ENCODE data around the gene THTPA.
A peak's percentile ranks its signal among the peaks of the same experiment; 100 is the strongest.

Gene THTPA, protein sequence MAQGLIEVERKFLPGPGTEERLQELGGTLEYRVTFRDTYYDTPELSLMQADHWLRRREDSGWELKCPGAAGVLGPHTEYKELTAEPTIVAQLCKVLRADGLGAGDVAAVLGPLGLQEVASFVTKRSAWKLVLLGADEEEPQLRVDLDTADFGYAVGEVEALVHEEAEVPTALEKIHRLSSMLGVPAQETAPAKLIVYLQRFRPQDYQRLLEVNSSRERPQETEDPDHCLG

DNA sequence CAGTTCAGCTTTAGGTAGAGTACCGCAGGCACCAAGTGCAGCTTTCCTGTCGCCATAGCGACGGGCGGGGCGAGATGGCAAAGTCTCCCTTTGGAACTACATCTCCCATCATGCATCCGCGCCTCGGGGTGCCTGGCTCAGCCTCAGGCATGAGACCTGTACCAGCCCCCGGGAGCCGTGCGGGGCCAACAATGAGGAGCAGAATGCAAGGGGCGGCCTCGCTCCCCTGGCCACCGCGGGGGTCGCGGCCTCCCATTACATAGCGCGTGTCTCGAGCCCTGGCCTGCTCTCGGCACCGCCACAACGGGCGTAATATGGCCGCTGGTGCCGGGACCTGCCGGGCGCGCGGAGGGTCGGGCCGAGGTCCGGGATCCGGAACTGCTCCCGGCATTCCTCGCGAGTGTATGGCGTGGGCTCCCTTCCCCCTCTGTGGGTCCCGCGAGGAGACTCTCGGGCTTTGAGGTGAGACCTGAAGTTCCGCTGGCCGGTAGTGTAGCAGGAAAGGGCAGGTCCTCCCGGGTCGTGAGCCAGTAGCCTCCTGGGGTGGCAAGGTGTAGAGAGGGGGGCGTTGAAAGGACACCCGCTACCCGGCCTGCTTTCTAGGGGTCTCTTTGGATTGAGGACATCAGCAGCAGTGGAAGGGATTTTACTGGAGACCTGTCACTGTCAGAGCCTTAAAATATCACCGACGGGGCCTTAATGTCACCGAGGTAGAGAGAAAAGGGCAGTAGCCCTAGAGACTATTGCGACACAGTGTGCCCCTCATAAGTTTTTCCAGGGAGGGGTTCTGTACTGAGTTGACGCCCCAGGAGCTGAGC, at the start of gene THTPA:
Gene THTPA, plus strand, starts transcription at position 390 of the 818 bp plus-strand sequence. CDS start 487 bp downstream, outside the sequence.
- peak; percentile 90 for ATAC-seq
- H3K36me3 Mint-ChIP-seq = peaks cover 12% of the 10 kb centered on the region
- H3K9me3 Mint-ChIP-seq = no peaks in the 10 kb centered on the region
- H3K27ac Mint-ChIP-seq = peak within 1 kb of the TSS; percentile 98
- peak within 1 kb of the TSS; percentile 92 for H3K4me3 Mint-ChIP-seq
- no peaks in the 10 kb centered on the region for H3K27me3 Mint-ChIP-seq
- peaks cover 54% of the 10 kb centered on the region for H3K4me1 Mint-ChIP-seq

DNA sequence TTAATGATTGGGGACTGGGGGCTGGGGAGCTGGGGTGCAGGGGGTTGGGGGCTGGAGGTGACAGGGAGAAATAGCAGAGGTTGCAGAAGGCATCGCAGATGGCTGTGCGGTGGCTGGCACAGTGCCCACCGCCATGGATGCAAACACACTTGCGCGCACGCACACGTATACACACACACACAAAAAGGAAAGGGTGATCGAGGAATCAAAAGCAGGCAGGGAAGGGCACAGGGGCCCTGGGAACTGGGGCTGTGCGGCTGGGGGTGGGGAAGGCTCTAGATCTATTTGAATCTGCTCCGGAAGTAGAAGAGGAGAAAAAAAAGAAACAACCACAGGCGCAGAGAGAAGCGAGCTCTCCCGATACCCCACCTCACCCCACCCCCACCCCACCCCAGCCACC, 43.9 kb upstream of the THTPA start:
- ATAC-seq = no peak

DNA sequence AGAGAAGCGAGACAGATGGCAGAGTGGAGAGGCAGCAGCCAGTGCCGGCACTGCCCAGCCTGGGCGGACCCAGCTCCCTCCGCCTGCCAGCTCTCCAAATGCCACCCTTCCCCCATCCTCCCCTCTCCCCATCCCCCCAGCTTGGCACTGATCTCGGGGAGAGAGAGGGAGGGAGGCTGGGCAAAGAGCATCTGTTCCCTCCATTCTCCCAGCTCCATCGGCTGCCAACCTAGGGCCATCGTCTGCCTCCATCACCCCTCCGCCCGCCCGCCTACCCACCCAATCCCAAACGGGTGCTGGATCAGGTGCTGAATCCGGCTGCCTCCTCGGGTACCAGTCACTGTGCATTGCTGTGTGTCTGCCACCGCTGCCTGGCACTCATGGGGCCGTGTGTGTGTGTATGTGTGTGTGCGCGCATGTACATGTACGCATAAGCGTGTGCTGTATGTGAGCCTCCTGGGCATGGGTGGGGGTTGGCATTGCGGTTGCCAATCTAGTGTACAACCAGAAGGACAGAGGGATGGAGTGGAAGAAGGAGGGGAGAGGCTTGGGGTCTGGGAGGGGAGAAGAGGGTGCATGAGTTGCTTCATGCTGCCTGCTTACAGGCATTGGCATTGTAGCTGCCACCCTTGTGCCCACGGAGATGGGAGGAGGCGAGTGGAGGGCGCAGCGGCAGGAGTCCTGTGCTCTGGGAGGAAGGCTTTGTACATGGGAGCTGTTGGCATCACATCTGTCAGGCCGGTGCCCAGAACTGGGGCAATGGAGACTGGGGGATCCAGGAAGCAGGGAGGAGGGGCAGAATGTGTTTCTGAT, 42.9 kb upstream of the THTPA start:
- no peaks in the 10 kb centered on the region for H3K9me3 Mint-ChIP-seq
- no peak overlapping the region for H3K4me3 Mint-ChIP-seq
- no peak overlapping the region for H3K27ac Mint-ChIP-seq
- peaks cover 28% of the 10 kb centered on the region for H3K36me3 Mint-ChIP-seq
- H3K4me1 Mint-ChIP-seq = peaks cover 6% of the 10 kb centered on the region
- no peaks in the 10 kb centered on the region for H3K27me3 Mint-ChIP-seq
- no peak for ATAC-seq

More for the DNA sequence above, 43.9 kb upstream of the THTPA start:
- Mint-ChIP-seq H3K9me3 (no peaks in the 10 kb centered on the region), H3K4me3 (peak overlapping the region; percentile 40), H3K4me1 (peaks cover 6% of the 10 kb centered on the region), H3K27ac (no peak overlapping the region), H3K27me3 (no peaks in the 10 kb centered on the region), H3K36me3 (peaks cover 32% of the 10 kb centered on the region)

DNA sequence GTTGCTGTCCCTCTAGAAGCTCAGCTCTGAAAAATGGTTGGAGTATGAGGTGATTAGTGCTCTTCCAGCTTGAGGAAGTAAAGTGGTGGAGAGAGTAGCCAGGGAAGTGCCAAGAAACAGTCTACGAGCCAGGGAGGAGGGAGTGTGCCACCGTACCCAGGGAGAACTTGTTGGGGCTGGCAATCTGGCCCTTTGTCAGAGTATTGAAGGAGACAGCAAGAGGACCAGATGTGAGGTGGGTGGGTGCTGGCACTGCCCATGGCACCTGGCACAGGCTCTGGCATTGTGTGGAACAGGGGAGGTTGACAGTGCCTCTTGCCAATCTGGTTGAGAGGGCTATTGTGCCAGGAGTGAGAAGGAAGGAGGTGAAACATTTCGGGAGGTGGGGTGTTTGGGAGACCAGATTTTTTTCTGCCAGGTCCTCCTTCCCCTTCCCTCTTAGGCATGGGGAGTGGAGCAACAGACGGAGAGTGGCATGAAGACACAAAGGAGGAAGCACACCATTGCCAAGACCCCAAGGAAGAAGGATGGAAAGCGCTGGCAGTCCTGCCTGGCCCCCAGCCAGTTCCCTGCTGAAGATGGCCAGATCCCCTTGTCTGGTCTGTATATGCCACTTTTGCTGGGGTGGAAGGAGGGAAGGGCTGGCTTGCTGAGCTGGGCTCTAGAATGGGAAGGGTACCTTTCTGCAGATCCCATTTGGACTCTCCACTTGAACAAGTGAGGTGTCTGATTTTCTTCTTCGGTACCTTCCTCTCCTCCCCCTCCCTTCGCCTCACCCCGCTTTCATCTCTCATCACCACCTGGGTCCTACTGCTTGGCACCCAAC, 42.0 kb upstream of the THTPA start:
- no peaks in the 10 kb centered on the region for H3K9me3 Mint-ChIP-seq
- no peak overlapping the region for H3K27ac Mint-ChIP-seq
- peaks cover 6% of the 10 kb centered on the region for H3K4me1 Mint-ChIP-seq
- no peak for ATAC-seq
- peaks cover 28% of the 10 kb centered on the region for H3K36me3 Mint-ChIP-seq
- no peak overlapping the region for H3K4me3 Mint-ChIP-seq
- H3K27me3 Mint-ChIP-seq = no peaks in the 10 kb centered on the region

DNA sequence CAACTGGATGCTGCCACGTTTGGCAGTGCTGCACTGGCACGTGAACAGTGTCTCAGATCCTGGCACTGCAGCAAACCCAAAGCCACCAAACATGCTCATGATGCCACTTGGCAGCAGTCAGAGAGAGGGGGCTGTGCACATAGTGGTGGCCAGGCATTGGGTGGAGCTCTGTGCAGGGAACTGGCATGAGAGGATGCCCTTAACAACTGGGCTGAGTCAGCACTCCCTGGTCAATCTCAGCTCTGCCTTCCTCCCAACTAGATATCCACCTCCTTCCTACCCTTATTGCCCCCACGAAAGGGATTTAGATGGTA, 41.5 kb upstream of the THTPA start:
- Mint-ChIP-seq H3K27me3 (no peaks in the 10 kb centered on the region), H3K4me3 (no peak overlapping the region), H3K9me3 (no peaks in the 10 kb centered on the region), H3K4me1 (peaks cover 6% of the 10 kb centered on the region), H3K27ac (no peak overlapping the region), H3K36me3 (peaks cover 25% of the 10 kb centered on the region)
- ATAC-seq = no peak

DNA sequence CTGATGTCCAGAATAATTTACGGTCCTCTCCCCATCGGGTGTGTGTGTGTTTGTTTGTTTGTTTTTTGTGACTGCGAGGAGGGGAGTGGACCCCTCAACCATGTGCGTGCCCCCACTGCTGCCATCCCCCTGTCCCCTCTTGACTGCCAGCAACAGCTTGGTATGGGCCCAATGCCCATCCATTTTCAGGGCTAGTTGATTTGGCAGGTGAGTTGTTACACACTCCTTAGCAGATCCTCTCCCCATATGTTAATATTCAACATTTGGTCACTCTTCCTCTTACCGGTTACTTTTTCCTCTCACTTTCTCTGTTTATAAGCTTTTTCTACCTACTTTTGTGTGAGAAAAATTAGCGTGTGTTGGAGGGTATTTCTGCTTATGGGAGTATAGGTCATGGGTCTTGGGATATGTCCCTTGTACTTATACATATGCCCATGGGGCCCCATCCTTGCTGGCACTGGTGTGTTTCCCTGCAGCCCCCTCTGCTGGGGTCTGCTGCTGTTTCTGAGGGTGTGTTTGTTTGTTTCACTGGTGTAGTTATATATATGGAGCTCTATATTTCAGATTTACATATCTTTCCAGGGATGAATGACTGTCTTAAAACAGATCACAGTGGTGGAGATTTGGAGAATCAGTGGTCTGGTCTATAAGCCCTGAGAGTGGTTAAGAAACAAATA, 38.3 kb upstream of the THTPA start:
- Mint-ChIP-seq H3K27me3 (no peaks in the 10 kb centered on the region), H3K4me3 (no peak overlapping the region), H3K9me3 (no peaks in the 10 kb centered on the region), H3K36me3 (peaks cover 16% of the 10 kb centered on the region), H3K27ac (no peak overlapping the region), H3K4me1 (no peaks in the 10 kb centered on the region)
- ATAC-seq = no peak

- no peak overlapping the region for H3K4me3 Mint-ChIP-seq
- H3K4me1 Mint-ChIP-seq = no peaks in the 10 kb centered on the region
- no peak overlapping the region for H3K27ac Mint-ChIP-seq
- no peak for ATAC-seq
- H3K27me3 Mint-ChIP-seq = no peaks in the 10 kb centered on the region
- H3K9me3 Mint-ChIP-seq = no peaks in the 10 kb centered on the region
- H3K36me3 Mint-ChIP-seq = peaks cover 11% of the 10 kb centered on the region
Measured at GRCh38 chr14:23518709-23519108, 37.4 kb upstream of the THTPA start.

GRCh38 chr14:23520899-23521533, 35.1 kb upstream of the THTPA start:
- Mint-ChIP-seq H3K36me3 (no peaks in the 10 kb centered on the region), H3K4me3 (no peak overlapping the region), H3K27me3 (no peaks in the 10 kb centered on the region), H3K4me1 (no peaks in the 10 kb centered on the region), H3K9me3 (no peaks in the 10 kb centered on the region), H3K27ac (no peak overlapping the region)
- ATAC-seq = no peak

- no peak for ATAC-seq
- H3K36me3 Mint-ChIP-seq = no peaks in the 10 kb centered on the region
- H3K27me3 Mint-ChIP-seq = no peaks in the 10 kb centered on the region
- no peak overlapping the region for H3K27ac Mint-ChIP-seq
- H3K4me3 Mint-ChIP-seq = no peak overlapping the region
- no peaks in the 10 kb centered on the region for H3K4me1 Mint-ChIP-seq
- no peaks in the 10 kb centered on the region for H3K9me3 Mint-ChIP-seq
Measured at GRCh38 chr14:23521785-23522640, 34.1 kb upstream of the THTPA start.

- ATAC-seq = no peak
- H3K4me3 Mint-ChIP-seq = no peak overlapping the region
- H3K27me3 Mint-ChIP-seq = no peaks in the 10 kb centered on the region
- H3K36me3 Mint-ChIP-seq = no peaks in the 10 kb centered on the region
- H3K4me1 Mint-ChIP-seq = no peaks in the 10 kb centered on the region
- no peak overlapping the region for H3K27ac Mint-ChIP-seq
- H3K9me3 Mint-ChIP-seq = no peaks in the 10 kb centered on the region
Measured at GRCh38 chr14:23522643-23523198, 33.4 kb upstream of the THTPA start.

DNA sequence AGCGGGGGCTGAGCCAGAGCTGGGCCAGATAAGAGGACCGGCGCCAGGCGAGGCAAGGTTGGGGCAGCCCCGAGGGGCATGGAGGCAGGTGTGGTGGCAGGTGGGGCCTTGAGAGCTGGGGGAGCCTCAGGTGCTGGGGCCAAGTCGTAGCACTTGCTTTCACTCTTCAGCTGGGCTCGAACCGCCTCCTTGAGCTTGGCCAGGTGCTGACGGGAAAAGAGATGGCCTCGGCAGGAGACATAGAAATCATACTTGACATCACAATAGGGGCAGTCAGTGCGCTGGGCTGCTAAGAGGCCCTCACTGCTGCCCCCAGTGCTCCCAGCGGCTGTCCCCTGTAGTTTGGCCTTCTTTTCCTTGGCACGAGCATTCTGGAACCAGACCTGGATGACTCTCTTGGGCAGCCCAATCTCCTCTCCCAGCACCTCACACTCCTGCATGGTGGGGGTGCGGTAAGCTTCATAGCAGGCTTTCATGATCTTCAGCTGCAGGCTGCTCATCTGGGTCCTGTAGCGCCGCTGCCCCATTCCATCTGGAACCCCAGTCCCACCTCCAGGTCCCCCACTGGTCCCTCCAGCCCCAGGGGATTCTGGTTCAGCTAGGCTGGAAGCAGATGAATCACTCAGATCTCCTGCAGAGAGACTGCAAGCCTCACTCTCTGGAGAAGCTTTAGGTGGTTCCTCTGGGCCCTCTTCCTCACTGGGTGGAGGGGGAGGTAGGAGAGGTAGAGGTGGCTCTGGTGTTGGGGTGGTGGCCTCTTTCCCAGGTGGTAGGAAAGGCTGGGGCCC, 32.6 kb upstream of the THTPA start:
- ATAC-seq = no peak
- no peak overlapping the region for H3K27ac Mint-ChIP-seq
- H3K36me3 Mint-ChIP-seq = no peaks in the 10 kb centered on the region
- H3K27me3 Mint-ChIP-seq = no peaks in the 10 kb centered on the region
- no peak overlapping the region for H3K4me3 Mint-ChIP-seq
- no peaks in the 10 kb centered on the region for H3K9me3 Mint-ChIP-seq
- no peaks in the 10 kb centered on the region for H3K4me1 Mint-ChIP-seq

- H3K27me3 Mint-ChIP-seq = no peaks in the 10 kb centered on the region
- no peaks in the 10 kb centered on the region for H3K9me3 Mint-ChIP-seq
- H3K4me3 Mint-ChIP-seq = no peak overlapping the region
- no peaks in the 10 kb centered on the region for H3K4me1 Mint-ChIP-seq
- H3K27ac Mint-ChIP-seq = no peak overlapping the region
- ATAC-seq = no peak
- no peaks in the 10 kb centered on the region for H3K36me3 Mint-ChIP-seq
Measured at GRCh38 chr14:23524954-23525353, 31.1 kb upstream of the THTPA start.
